Keratinocyte (primary cell): ENCODE results near the gene TMEM220. TPM values are rescaled to one million over a fixed set of nuclear protein-coding genes. Genes with fewer than 3 reads are reported as not detected.

Experiments used
- DNase-seq: peaks from one replicate; pipeline ENCODE4 v3.0.0-alpha.2; 2011; ENCODE audit warnings: low read depth, missing footprints, low spot score
- FAIRE-seq: peaks from 2 replicates; lab custom pipeline; 2011; peaks lifted over from hg19 to GRCh38; lab: Jason Lieb, UNC
- H2AFZ ChIP-seq: 2 replicates; pipeline ENCODE4 v1.6.0; 2012; ENCODE audit warnings: low read length, control low read depth, inconsistent platforms; ENCODE audit not compliant: control insufficient read depth
- H3K27ac ChIP-seq: 2 replicates; pipeline ENCODE4 v1.5.1; 2011; ENCODE audit warnings: low read length; ENCODE audit not compliant: control insufficient read depth, insufficient read depth
- H3K27me3 ChIP-seq: 3 replicates; pipeline ENCODE4 v1.6.0; 2011; ENCODE audit warnings: low read length; ENCODE audit not compliant: control insufficient read depth, insufficient read depth; ENCODE audit errors: extremely low read depth
- H3K36me3 ChIP-seq, 2 experiments: 2 replicates in 1 of 2; 3 replicates in 1 of 2; pipeline ENCODE4 v1.5.1; 2011; ENCODE audit warnings: low read length in 2 of 2, mild to moderate bottlenecking in 1 of 2; ENCODE audit not compliant: control insufficient read depth in 2 of 2, insufficient read depth in 2 of 2; ENCODE audit errors: extremely low read depth in 1 of 2
- H3K4me1 ChIP-seq: 3 replicates; pipeline ENCODE4 v1.5.1; 2011; ENCODE audit warnings: low read length; ENCODE audit not compliant: control insufficient read depth, insufficient read depth; ENCODE audit errors: extremely low read depth
- H3K4me2 ChIP-seq: 3 replicates; pipeline ENCODE4 v1.6.0; 2011; ENCODE audit warnings: low read depth, low read length; ENCODE audit not compliant: control insufficient read depth, insufficient read depth; ENCODE audit errors: extremely low read depth
- H3K4me3 ChIP-seq, 3 experiments: fragments of 200-600 bp in 1 of 3; sonication (generic) in 1 of 3; 2 replicates in 2 of 3; 3 replicates in 1 of 3; pipeline ENCODE4 v1.5.1; 2011 to 2016; ENCODE audit warnings: low read length in 3 of 3, mild to moderate bottlenecking in 3 of 3, control low read depth in 2 of 3, inconsistent platforms in 1 of 3, low read depth in 1 of 3, mixed read lengths in 1 of 3, mixed run types in 1 of 3, moderate library complexity in 1 of 3; ENCODE audit not compliant: control insufficient read depth in 2 of 3, insufficient read depth in 2 of 3; ENCODE audit errors: extremely low read depth in 1 of 3
- H3K79me2 ChIP-seq: 2 replicates; pipeline ENCODE4 v1.6.0; 2012; ENCODE audit warnings: low read length; ENCODE audit not compliant: control insufficient read depth, insufficient read depth
- H3K9ac ChIP-seq: 3 replicates; pipeline ENCODE4 v1.6.0; 2011; ENCODE audit warnings: low read length; ENCODE audit not compliant: control insufficient read depth, insufficient read depth; ENCODE audit errors: extremely low read depth
- H3K9me1 ChIP-seq: 3 replicates; pipeline ENCODE4 v1.6.0; 2011; ENCODE audit warnings: low read length; ENCODE audit not compliant: control insufficient read depth, insufficient read depth; ENCODE audit errors: extremely low read depth
- H3K9me3 ChIP-seq: 2 replicates; pipeline ENCODE4 v1.5.1; 2012; ENCODE audit warnings: low read depth, low read length; ENCODE audit not compliant: control insufficient read depth
- H4K20me1 ChIP-seq: 3 replicates; pipeline ENCODE4 v1.6.0; 2011; ENCODE audit warnings: low read length; ENCODE audit not compliant: control insufficient read depth, insufficient read depth; ENCODE audit errors: extremely low read depth
- CTCF ChIP-seq, 3 experiments: IDR thresholded peaks in 1 of 3; conservative IDR thresholded peaks in 1 of 3; optimal IDR thresholded peaks in 1 of 3; 2 replicates in 2 of 3; 3 replicates in 1 of 3; pipeline versions ENCODE3 to v1.5.1; 2011; ENCODE audit warnings: low read length in 3 of 3, mild to moderate bottlenecking in 3 of 3, moderate library complexity in 2 of 3, control low read depth in 1 of 3, inconsistent platforms in 1 of 3; ENCODE audit not compliant: insufficient read depth in 2 of 3; ENCODE audit errors: extremely low read depth in 1 of 3
- EZH2 ChIP-seq: IDR thresholded peaks from one replicate; pipeline ENCODE4 v1.6.1; 2012; ENCODE audit warnings: inconsistent platforms, mild to moderate bottlenecking, low read length, moderate library complexity
- dilution Hi-C: fragments of 300-500 bp; cut with MboI; formaldehyde crosslinking; loops from one replicate; pipeline ENCODE4 v1.7.0; 2020; ENCODE audit warnings: low sequenced_read_pairs; ENCODE audit not compliant: extremely low pct_ligation_motif_present
- polyA plus RNA-seq, 5 experiments: library from polyadenylated mRNA; depleted of rRNA in 3 of 5; stranded (reverse) in 3 of 5; stranded (forward) in 1 of 5; unstranded in 1 of 5; fragments of >200 nt; gene quantifications; 1 replicate in 1 of 5; 2 replicates in 3 of 5; 3 replicates in 1 of 5; pipeline versions ENCODE4 v1.2.1 to v1.2.3, GENCODE V29; 2011 to 2012; ENCODE audit warnings: missing spikeins in 2 of 5, low read depth in 1 of 5, low replicate concordance in 1 of 5

TMEM220 gene
- polyA plus RNA-seq, 1 donor (not counting 4 experiments of a cell fraction or from before 2014, with no cell fraction given): 3.3 TPM

GRCh38 chr17:10757647-10758046, 27.8 kb upstream of the TMEM220 start:
- H3K27me3 ChIP-seq: no peaks in the 10 kb centered on the region
- dilution Hi-C loops: no loop called here
- H3K36me3 ChIP-seq: no peaks in the 10 kb centered on the region
- no peaks in the 10 kb centered on the region for H3K9me1 ChIP-seq
- FAIRE-seq: no peak
- H2AFZ ChIP-seq: no peak overlapping the region
- H3K9ac ChIP-seq: no peak overlapping the region
- TF ChIP-seq CTCF (optimal IDR thresholded peaks at IDR 0.05 in 1 of 3, IDR thresholded peaks at IDR 0.05 in 1 of 3, conservative IDR thresholded peaks at IDR 0.05 in 1 of 3; ENCODE audit: extremely low read depth in 1 of 3, insufficient read depth in 2 of 3, low read length in 3 of 3): no peak
- no peak for TF ChIP-seq EZH2
- H3K4me2 ChIP-seq: no peak overlapping the region
- no peak overlapping the region for H3K27ac ChIP-seq
- no peaks in the 10 kb centered on the region for H3K9me3 ChIP-seq
- H3K79me2 ChIP-seq: no peaks in the 10 kb centered on the region
- no peak overlapping the region for H3K4me3 ChIP-seq
- no peaks in the 10 kb centered on the region for H3K4me1 ChIP-seq
- DNase-seq: no peak
- H4K20me1 ChIP-seq: no peaks in the 10 kb centered on the region

DNA sequence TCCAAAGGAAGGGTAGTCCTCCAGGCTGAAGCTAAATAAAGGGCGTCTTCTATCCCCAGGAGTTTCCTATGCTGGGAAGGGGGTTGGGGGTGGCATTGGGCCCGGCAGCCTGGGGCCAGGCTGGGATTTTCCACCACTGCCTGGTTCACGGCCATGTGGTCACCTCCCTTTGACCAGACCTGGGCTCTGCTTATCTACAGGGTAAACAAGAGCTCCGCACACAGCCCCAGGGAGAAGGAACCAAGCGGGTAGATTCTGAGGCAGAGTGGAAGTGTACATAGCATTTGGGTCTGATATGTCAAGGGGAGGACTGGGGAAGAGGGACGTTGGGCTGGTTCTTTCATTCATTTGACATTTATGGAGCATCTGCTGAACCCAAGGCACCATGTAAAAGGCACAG, 27.2 kb upstream of the TMEM220 start:
- Histone ChIP-seq H4K20me1 (no peaks in the 10 kb centered on the region), H3K36me3 (no peaks in the 10 kb centered on the region), H3K27me3 (no peaks in the 10 kb centered on the region), H3K9ac (no peak overlapping the region), H3K9me1 (no peaks in the 10 kb centered on the region), H3K79me2 (no peaks in the 10 kb centered on the region), H3K9me3 (no peaks in the 10 kb centered on the region), H3K4me1 (no peaks in the 10 kb centered on the region), H2AFZ (no peak overlapping the region), H3K4me2 (no peak overlapping the region), H3K27ac (no peak overlapping the region), H3K4me3 (no peak overlapping the region)
- FAIRE-seq: no peak
- dilution Hi-C loops: no loop called here
- TF ChIP-seq CTCF (optimal IDR thresholded peaks at IDR 0.05 in 1 of 3, IDR thresholded peaks at IDR 0.05 in 1 of 3, conservative IDR thresholded peaks at IDR 0.05 in 1 of 3; ENCODE audit: extremely low read depth in 1 of 3, insufficient read depth in 2 of 3, low read length in 3 of 3) (no peak), EZH2 (no peak)
- DNase-seq: no peak
